ENCODE results near the gene PIP5K1A.
"Not testable (repeated sequence)": the region's sequence is repeated elsewhere in the genome, so short reads cannot be mapped to it uniquely, and the experiment has no call there.

PIP5K1A gene

DNA sequence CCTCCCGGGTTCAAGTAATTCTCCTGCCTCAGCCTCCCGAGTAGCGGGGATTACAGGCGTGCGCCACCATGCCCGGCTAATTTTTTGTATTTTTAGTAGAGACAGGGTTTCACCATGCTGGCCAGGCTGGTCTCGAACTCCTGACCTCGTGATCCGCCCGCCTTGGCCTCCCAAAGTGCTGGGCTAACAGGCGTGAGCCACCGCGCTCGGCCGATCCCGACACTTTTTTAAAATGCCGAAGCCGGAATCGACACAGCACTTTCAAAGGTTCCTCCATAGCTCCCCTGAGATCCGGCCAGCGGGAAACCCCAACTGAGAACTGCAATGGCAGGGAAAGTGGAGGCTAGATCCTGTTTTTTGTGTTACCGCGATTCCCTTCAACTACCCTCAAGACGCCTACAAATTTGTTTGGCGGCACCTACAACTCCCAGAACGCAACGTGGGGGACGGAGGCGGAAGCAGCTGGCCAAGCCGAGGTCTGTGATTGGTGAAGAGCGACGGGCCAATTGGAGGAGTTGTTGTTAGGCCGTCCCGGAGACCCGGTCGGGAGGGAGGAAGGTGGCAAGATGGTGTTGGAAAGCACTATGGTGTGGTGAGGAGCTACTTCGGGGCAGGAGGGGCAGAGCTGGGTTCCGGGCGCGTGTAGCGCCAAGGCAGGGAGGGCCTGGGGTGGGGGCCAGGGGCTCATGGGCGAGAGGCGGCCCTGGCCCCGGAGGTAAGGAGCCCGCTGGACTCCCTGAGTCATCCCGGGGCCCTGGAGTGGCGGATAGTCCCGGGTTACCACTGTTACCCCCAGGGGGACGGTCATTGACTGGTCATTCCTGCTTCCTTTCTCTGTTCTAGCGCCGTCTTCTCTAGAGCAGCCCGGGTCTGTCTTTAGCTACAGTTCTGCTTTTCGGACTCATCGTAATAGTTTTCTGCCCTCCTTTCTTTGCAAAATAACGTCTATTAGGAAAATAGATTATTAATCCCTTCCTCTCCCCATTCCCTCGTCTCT lies 56.2 kb downstream of the PIP5K1A start, which contains the start of gene PSMD4:
Gene PSMD4 (plus strand): TSS at position 518 of the 997 bp plus-strand sequence. CDS start 49 bp downstream, at position 567.
- FAIRE-seq, result peak; percentile 92

DNA sequence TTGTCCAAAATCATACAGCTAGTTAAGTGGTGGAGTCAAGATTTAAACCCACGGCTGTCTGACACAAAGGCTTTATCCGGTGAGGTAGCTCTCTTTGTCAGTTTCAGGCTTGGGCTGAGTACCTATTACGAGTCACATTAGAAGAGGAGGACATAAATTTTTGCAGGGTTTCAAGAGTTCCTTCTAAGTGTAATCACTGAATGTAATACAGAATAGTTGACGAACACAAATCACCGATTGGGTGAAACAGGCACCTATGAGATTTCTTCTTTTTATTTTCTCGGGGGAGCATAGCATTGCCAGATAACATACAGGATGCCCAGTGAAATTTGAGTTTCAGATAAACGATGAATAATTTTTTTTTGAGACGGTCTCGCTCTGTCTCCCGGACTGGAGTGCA lies 57.0 kb downstream of the PIP5K1A start:
- no peak for FAIRE-seq

DNA sequence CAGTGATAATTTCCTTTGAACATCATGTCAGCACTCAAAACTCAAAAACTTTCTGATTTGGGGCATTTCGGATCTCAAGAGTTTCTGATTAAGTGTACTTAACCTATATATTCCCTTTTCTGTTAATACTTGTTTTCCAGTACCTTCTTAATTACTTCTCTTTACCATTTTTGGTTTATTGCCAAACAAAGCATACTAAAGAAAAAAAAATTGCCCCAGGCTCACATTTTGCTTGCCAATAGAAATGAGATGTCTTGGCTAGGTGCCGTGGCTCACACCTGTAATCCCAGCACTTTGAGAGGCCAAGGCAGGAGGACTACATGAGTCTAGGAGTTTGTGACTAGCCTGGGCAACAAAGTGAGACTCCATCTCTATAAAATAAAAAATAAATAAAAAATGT lies 61.0 kb downstream of the PIP5K1A start:
- FAIRE-seq, result no peak

DNA sequence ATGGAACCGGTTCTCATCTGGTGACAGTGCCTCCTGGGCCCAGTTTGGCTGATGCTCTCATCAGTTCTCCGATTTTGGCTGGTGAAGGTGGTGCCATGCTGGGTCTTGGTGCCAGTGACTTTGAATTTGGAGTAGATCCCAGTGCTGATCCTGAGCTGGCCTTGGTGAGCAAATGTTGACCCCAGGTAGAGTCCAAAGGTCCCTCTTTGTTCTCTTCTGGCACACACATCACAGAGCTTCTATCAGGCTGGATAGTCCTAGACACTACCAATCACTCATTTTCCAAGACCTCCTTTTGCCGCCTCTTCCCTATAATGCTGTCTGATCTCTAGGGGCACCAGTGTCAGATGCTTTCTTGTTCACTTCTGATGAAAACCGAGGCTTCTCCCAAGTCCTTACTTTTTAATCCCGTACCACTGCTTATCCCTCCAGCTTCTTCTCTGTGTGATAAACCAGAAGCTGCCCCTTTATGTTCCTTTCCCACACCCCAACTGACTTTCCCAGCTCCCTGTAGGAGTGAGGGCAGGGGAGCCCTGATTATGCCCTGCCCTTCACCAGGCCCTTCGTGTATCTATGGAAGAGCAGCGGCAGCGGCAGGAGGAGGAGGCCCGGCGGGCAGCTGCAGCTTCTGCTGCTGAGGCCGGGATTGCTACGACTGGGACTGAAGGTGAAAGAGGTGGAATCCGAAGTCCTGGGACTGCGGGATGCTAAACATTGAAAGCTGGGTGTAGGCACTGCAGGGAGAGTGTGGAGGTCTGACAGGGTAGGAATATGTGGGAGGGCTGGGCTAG lies 67.3 kb downstream of the PIP5K1A start:
- no peak for FAIRE-seq

DNA sequence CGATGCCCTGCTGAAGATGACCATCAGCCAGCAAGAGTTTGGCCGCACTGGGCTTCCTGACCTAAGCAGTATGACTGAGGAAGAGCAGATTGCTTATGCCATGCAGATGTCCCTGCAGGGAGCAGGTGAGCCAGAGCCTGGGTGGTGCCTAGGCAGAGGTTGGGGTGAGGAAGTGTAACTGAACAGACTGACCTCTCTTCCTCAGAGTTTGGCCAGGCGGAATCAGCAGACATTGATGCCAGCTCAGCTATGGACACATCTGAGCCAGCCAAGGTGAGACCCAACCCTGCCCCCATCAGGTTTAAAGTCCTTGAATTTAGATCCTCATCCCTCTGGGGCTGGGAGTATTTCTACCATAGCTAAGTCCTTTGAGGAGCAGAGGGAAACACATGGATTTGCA lies 68.0 kb downstream of the PIP5K1A start:
- FAIRE-seq, result no peak

DNA sequence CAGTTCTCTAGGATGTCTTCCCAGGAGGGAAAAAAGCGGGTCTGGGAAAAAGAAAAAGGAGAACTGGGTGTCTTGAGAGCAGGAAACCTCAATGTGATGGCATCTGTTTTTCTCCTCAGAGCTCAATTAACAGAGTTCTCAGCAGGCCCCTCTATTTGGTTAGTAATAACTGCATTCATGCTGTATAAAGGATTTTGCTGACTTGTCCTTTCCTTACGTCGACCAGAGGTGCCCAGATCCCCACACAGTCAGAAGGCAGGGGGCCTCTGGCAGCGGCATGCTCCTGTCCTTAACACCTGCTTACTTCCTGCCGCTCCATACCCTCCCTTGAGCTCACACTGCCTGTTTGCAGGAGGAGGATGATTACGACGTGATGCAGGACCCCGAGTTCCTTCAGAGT lies 68.5 kb downstream of the PIP5K1A start:
- FAIRE-seq, result no peak

DNA sequence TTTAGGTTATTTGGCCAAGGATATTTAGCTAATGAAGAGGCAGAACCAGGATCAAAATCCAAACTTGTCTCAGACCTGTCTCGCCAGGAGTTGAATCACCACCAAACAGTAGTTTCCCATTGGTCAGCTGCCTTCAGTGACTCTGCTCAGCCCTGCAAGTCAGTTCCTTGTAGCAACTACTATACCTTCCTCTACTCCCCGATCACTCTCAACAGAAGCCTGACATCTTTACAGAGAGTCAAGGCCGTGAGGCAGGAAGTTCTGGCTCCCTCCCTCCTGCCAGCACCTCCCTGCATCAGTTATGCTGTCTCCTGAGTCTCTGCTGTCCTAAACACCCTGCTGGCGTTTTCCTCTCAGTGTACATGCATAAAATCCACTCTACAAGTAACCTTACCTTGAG lies 69.4 kb downstream of the PIP5K1A start:
- FAIRE-seq, result no peak

DNA sequence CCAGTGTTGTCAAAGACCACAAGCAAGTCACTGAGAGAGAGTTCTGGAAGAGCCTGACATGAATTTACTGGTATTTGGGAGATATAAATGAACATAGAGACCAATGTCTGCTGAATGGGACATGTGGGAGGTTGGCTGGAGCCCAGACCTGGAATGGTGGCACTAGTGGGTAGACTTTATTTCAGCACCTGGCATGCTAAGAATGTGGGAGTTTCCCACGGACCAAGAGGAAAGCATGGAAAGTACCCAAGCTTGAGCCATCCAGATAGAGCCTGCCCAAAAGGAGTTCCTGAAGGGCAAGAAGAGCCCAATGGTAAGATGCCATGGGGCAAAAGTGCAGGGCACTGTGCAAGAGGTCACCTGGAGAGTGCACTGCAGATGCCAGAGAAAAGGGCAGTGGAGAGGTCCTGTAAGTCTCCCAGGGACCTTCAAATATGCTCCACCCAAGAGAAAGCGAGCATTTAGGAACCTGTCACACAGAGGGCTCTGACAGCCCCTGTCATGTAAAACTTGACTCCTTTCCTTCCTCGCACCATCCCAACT lies 75.6 kb downstream of the PIP5K1A start:
- no peak for FAIRE-seq

DNA sequence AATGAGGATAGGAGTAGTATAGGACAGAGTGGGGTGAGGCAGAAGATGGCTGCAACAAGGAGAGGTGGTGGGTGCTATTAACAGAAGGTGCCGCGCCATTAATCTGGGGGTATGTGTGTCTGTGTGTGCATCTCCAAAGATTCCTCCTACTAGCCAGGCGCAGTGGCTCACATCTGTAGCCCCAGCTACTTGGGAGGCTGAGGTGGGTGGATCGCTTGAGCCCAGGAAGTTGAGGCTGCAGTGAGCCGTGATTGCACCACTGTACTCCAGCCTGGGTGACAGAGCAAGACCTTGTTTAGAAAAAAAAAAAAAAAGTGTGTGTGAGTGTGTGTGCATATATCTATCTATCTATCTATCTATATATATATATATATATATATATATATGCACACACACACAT lies 77.0 kb downstream of the PIP5K1A start:
- not testable (repeated sequence) for FAIRE-seq

DNA sequence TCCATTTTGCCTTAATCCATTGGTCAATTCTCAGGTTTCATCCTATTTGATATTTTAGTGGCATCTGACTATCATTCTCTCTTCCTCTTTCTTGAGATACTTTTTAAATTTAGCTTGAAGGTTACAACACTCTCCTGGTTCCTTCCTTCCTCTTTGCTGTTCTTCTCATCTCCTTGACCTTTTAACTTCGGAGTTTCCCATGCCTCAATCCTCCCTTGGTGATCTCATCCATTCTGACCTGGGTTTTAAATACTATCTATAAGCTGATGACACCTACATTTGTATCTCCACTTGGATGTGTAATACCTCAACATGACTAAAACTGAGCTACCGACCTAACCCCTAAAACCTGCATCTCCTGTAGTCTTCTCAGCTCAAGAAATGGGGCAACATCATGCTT lies 78.9 kb downstream of the PIP5K1A start:
- FAIRE-seq, result no peak

DNA sequence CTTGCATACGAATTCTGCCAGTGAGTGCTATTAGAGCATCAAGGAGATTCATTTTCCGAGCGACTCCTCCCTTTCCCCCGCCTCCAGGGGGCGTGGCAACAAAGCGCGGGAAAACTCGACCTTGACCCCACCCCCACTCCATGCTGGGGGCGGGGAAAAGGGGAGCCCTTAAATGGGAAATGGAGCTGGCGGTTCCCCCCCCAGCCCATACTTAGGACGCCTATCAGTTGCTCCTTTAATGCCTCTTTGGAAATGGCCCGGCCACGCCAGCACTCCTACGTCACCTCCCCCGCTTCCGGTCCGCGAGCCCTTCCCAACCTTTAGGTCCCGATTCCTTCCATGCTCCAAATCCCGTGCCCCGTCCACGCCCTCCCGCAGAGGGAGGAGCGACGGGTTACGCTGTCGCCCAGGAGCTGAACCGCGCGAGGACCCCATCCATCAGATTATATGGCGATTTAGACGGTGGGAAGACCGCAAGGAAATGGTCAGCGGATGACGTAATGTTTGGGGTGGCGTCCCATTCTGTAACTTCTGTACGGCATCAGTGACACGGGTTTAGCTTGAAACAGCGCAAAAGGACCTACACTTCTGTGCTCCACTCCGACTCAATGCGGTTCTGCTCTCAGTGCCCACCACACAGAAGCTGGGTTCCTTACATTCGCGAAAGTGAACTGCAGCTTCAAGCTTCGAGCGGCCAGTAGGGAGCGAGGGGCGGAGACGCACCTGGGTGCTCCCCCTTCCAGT lies 83.0 kb downstream of the PIP5K1A start:
- peak; percentile 93 for FAIRE-seq

DNA sequence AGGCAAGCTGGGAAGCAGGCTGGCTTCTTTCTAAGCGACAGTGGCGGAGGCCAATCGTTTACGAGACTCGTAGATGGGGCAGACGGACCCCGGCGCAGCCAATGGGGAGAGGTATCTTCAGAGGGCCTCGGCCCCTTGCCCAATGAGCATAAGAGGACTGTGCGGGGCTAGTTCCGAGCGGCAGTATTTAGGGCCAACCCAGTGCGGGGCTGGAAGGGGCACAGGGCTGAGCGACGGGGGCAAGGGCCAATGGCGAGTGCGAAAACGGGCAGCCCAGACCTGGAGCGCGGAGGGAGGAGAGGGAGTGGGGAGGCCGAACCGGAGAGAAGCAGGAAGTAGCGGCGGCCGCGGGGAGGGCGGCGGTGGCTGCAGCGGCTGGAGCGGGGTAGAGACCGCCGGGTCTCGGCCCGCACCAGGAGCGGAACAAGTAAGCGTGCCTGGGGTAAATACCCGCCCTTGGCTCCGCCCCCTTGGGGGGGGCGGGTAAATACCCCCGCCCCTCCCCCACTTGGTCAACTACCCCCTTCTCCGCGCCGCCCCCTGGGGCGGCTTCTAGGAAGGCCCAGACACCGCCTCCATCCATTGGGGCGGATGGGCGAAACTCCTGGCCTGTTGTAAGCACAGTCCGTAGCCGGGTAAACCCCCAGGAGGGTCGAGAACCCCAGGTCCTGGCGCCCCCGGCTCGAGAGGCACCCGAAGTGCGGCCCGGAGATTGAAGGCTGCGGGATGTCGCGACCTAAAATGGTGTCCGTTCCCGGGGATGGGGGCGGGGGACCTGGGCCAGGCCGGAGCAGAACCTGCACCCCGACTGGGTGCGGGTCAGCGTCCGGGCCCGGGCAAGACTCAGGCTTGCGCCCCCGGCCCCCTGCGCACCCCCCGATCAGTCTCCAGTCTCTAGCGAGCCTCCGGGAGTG lies 83.9 kb downstream of the PIP5K1A start, which contains the start of gene ZNF687:
Gene ZNF687 (plus strand): TSS at position 331 of the 914 bp plus-strand sequence. CDS start 3,993 bp downstream, outside the sequence.
- peak; percentile 98 for FAIRE-seq

DNA sequence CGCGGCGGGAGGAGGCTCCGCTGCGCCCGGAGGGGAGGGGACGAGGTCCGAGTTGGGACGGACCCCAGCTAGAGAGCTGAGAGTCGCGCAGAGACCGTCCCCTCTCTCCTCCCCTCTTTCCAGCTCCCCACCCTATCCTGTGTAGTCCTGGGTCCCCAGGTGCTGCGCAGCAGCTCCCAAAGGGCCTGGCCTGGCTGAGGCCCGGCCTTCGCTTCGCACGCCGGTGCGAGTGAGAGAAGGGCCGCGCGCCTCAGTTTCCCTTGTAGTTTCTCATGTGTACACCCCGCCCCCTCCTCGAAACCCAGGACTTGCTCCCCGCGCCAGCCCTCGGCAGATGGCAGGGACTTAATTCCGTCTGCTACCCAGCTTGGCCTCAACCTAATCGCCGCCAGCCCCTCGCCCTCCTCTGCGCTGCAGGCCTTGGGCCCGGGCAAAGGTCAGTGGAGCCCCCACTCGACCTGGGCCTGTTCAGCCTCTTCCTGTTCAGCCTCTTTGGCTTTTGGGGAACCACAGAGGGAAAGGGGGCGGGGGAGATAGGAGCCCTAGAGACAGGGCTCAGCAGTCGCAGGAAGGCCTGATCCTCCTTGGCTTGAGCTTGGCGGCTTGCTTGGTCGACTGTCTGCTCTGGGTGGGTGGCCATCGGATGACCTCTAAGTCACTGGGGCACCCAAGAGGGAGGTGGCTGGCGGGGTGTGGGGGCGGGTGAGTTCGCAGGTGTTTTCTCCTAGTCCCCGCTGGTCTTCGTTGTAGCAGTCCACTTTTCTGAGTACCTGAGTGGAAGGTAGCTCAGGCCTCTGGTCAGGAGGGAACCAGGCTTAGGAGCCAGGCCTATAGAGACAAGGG lies 84.8 kb downstream of the PIP5K1A start:
- no peak for FAIRE-seq

DNA sequence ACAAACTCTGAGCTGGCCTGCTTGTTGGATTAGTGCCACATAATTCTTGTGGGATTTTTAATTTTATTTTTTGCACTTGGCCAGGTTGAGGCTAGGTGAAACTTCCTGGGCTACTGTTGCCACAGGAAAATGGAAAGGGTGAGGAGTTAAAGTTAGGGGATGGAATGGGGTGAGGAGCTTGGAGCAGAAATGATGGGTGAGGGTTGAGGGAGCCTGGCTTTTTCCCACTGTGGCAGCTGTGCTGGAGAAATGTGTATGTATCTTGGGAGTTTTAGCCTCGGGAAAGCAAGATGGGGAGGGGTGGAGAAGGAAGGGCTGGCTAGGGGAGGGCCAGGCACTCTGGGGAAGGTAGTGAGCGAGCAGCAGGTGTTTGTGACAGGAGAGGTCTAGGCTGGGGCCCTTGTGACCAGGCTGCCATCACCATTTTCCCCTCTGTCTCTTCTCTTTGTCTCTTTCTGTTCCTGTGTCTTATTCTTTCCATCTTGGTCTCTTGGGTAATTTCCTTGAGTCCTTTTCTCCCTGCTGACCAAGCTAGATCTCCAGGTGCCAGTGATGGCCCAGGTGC lies 85.7 kb downstream of the PIP5K1A start:
- no peak for FAIRE-seq

DNA sequence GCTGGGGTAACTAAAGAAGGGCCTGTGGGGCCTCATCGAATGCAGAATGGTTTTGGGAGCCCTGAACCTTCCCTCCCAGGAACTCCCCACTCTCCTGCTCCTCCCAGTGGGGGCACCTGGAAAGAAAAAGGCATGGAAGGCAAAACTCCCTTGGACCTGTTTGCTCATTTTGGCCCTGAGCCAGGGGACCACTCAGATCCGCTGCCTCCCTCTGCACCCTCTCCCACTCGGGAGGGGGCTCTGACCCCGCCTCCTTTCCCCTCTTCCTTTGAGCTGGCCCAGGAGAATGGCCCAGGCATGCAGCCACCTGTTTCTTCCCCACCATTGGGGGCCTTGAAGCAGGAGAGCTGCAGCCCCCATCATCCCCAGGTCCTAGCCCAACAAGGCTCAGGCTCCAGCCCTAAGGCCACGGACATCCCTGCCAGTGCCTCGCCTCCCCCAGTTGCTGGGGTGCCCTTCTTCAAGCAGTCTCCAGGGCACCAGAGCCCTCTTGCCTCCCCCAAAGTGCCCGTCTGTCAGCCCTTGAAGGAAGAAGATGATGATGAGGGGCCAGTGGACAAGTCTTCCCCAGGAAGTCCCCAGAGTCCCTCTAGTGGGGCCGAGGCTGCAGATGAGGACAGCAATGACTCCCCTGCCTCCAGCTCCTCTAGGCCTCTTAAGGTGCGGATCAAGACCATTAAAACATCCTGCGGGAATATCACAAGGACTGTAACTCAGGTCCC lies 88.4 kb downstream of the PIP5K1A start:
- FAIRE-seq, result no peak

DNA sequence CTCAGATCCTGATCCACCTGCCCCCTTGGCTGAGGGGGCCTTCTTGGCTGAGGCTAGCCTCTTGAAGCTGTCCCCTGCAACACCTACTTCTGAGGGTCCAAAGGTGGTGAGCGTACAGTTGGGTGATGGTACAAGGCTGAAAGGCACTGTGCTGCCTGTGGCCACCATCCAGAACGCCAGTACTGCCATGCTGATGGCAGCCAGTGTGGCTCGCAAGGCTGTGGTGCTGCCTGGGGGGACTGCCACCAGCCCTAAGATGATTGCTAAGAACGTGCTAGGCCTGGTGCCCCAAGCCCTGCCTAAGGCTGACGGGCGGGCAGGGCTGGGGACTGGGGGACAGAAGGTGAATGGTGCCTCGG lies 89.0 kb downstream of the PIP5K1A start:
- FAIRE-seq, result no peak

DNA sequence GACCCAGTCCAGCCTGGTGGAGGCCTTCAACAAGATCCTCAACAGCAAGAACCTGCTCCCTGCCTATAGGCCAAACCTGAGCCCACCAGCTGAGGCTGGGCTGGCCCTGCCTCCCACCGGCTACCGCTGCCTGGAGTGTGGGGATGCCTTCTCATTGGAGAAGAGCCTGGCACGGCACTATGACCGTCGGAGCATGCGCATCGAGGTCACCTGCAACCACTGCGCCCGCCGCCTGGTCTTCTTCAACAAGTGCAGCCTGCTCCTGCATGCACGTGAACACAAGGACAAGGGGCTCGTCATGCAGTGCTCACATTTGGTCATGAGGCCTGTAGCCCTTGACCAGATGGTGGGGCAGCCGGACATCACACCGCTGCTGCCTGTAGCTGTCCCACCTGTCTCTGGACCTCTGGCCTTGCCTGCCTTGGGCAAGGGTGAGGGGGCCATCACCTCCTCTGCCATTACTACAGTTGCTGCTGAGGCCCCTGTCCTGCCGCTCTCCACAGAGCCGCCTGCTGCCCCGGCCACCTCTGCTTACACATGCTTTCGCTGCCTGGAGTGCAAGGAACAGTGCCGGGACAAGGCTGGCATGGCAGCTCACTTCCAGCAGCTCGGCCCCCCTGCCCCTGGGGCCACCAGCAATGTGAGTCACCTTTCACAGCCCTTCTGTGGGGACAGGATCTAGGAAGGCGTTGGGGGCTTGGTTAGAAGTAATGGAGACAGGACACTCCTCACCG lies 89.6 kb downstream of the PIP5K1A start:
- no peak for FAIRE-seq

DNA sequence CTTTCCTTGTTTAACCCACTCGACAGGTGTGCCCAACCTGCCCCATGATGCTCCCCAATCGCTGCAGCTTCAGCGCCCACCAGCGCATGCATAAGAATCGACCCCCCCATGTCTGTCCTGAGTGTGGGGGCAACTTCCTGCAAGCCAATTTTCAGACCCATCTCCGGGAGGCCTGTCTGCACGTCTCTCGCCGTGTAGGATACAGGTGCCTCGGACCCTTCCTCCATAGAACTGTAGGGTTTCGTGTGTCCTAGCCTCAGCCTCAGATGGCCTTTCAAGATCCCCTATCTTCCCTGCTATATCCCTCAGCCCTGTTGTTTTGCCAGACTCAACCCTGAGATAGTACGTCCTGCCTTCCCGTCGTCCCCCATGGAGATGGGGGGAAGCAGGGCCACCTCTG lies 90.2 kb downstream of the PIP5K1A start:
- no peak for FAIRE-seq
